K562 (cell line): Measurements from ENCODE around the gene GRIK1. TPM values are rescaled to one million over a fixed set of nuclear protein-coding genes. Genes with fewer than 3 reads are reported as not detected.

ENCODE experiments used
- BACH1 ChIP-seq: fragments of 200-800 bp; sonication (Bioruptor generic); IDR thresholded peaks from 2 replicates; pipeline ENCODE4 v1.6.1; 2016; ENCODE audit warnings: missing genetic modification characterization, missing compliant biosample characterization
- CUX1 ChIP-seq: fragments of 200-800 bp; sonication (Bioruptor generic); IDR thresholded peaks from 2 replicates; pipeline ENCODE4 v1.6.1; 2016; ENCODE audit warnings: missing genetic modification characterization, missing compliant biosample characterization
- FOXA1 ChIP-seq: fragments of 450-650 bp; IDR thresholded peaks from 2 replicates; pipeline ENCODE4 v1.6.1; 2016; ENCODE audit warnings: mild to moderate bottlenecking, borderline replicate concordance
- GABPA ChIP-seq: fragments of 200-800 bp; sonication (Bioruptor generic); conservative IDR thresholded peaks from 2 replicates; pipeline ENCODE4 v1.6.1; 2016; ENCODE audit warnings: low read depth, missing genetic modification characterization, missing compliant biosample characterization
- HDAC1 ChIP-seq, 2 experiments: fragments of 450-650 bp; IDR thresholded peaks; 2 replicates each; pipeline ENCODE4 v1.6.1; 2016 to 2017; ENCODE audit warnings: inconsistent platforms in 1 of 2, mild to moderate bottlenecking in 1 of 2, moderate library complexity in 1 of 2
- HMGN3 ChIP-seq: IDR thresholded peaks from 2 replicates; pipeline ENCODE4 v1.6.1; 2011; ENCODE audit warnings: borderline replicate concordance, low read depth, mild to moderate bottlenecking, mixed read lengths, low read length; ENCODE audit not compliant: insufficient read length; ENCODE audit errors: extremely low read depth
- KLF6 ChIP-seq: fragments of 250-450 bp; sonication (Bioruptor Pico); IDR thresholded peaks from 2 replicates; pipeline ENCODE4 v1.4.0; 2020; ENCODE audit warnings: mild to moderate bottlenecking, moderate library complexity, borderline replicate concordance
- L3MBTL2 ChIP-seq: fragments of 450-650 bp; IDR thresholded peaks from 2 replicates; pipeline ENCODE4 v1.6.1; 2016; ENCODE audit warnings: mild to moderate bottlenecking, moderate library complexity
- NFE2 ChIP-seq: IDR thresholded peaks from 2 replicates; pipeline ENCODE4 v1.6.1; 2014; ENCODE audit warnings: antibody characterized with exemption, low read depth
- NFRKB ChIP-seq: fragments of 450-650 bp; IDR thresholded peaks from 2 replicates; pipeline ENCODE4 v1.6.1; 2016; ENCODE audit warnings: low read depth
- POLR3A ChIP-seq: IDR thresholded peaks from 2 replicates; pipeline ENCODE4 v1.6.1; 2011; ENCODE audit warnings: borderline replicate concordance, mild to moderate bottlenecking, moderate library complexity; ENCODE audit not compliant: insufficient read length, insufficient read depth; ENCODE audit errors: extremely low read depth
- TAL1 ChIP-seq: fragments of 450-650 bp; IDR thresholded peaks from 2 replicates; pipeline ENCODE4 v1.6.1; 2016; ENCODE audit warnings: mild to moderate bottlenecking
- TCFL5 ChIP-seq: fragments of 250-450 bp; sonication (Bioruptor Pico); conservative IDR thresholded peaks from 2 replicates; pipeline ENCODE4 v1.6.1; 2021; ENCODE audit warnings: mild to moderate bottlenecking, moderate library complexity, matching md5 sums
- THRB ChIP-seq: fragments of 450-650 bp; formaldehyde crosslinking; conservative IDR thresholded peaks from 2 replicates; pipeline ENCODE4 v1.4.0; 2022; ENCODE audit warnings: mild to moderate bottlenecking, missing genetic modification characterization
- U2AF1 ChIP-seq: fragments of 200-400 bp; formaldehyde crosslinking; optimal IDR thresholded peaks from 2 replicates; pipeline ENCODE3; 2017; ENCODE audit warnings: mild to moderate bottlenecking, low read depth, low read length, moderate library complexity
- ZFP36 ChIP-seq: fragments of 150-350 bp; IDR thresholded peaks from 2 replicates; pipeline ENCODE4 v1.6.1; 2018; ENCODE audit warnings: low read length, low read depth; ENCODE audit not compliant: partially characterized antibody
- ZKSCAN8 ChIP-seq: fragments of 200-800 bp; sonication (Bioruptor generic); IDR thresholded peaks from 2 replicates; pipeline ENCODE4 v1.6.1; 2016; ENCODE audit warnings: missing genetic modification characterization, missing compliant biosample characterization
- ZNF146 ChIP-seq: IDR thresholded peaks from one replicate; pipeline ENCODE4 v1.6.1; 2018; ENCODE audit warnings: missing compliant biosample characterization; ENCODE audit not compliant: unreplicated experiment
- ZNF431 ChIP-seq: sonication (generic); formaldehyde crosslinking; IDR thresholded peaks from 2 replicates; pipeline ENCODE4 v1.8.0; 2022; ENCODE audit warnings: mild to moderate bottlenecking, missing genetic modification reagents
- ZNF707 ChIP-seq: fragments of 250-450 bp; sonication (Bioruptor Pico); conservative IDR thresholded peaks from 2 replicates; pipeline ENCODE4 v1.8.0; 2022; ENCODE audit warnings: inconsistent platforms, mild to moderate bottlenecking, moderate library complexity
- polyA plus RNA-seq, 8 experiments: library from polyadenylated mRNA; depleted of rRNA in 4 of 8; stranded (reverse) in 5 of 8; unstranded in 3 of 8; fragments of >200 nt; fragmentation: Nextera tagmentation in 2 of 8; fragmentation: Illumina TruSeq in 1 of 8; extraction: Ambion mirVana in 2 of 8; extraction: Trizol in 1 of 8; gene quantifications; 2 replicates each; pipeline versions ENCODE4 v1.2.1 to v1.2.3, GENCODE V29; 2011 to 2014; ENCODE audit warnings: inconsistent platforms in 1 of 8, missing spikeins in 1 of 8
- total RNA-seq, 7 experiments: library from RNA; depleted of rRNA in 6 of 7; stranded (reverse); fragments of >200 nt in 6 of 7; fragmentation: Illumina TruSeq in 2 of 7; extraction: Trizol in 2 of 7; gene quantifications; 2 replicates each; pipeline versions ENCODE4 v1.2.1 to v1.2.3, GENCODE V29; 2011 to 2021; ENCODE audit warnings: low replicate concordance in 1 of 7

GRIK1 gene
- total and polyA plus RNA-seq, 9 of the 15 experiments (the other 6 are each of a cell fraction or from before 2014, with no cell fraction given): 0.17 to 2.8 (median 0.53) TPM

GRCh38 chr21:29649406-29649814 is 290.4 kb downstream of the GRIK1 start (continued):
- TF ChIP-seq CUX1 (CRISPR knock-in tag): peak; percentile 2; the same call in 1 of the 2 replicates
- TF ChIP-seq TAL1: peak; percentile 92
- TF ChIP-seq POLR3A: no peak
- 0 out of 2 replicates have a peak, but pooled peaks have one; percentile 43 for TF ChIP-seq TCFL5 (CRISPR knock-in tag)
- TF ChIP-seq ZNF146 (CRISPR knock-in tag): no peak
- 0 out of 2 replicates have a peak, but pooled peaks have one; percentile 22 for TF ChIP-seq ZNF707 (CRISPR knock-in tag)
- peak; percentile 87 for TF ChIP-seq THRB (CRISPR knock-in tag)
- peak; percentile 90; the same call in 1 of the 2 replicates for TF ChIP-seq ZKSCAN8 (CRISPR knock-in tag)
- peak; percentile 10 for TF ChIP-seq ZFP36
- peak; percentile 73 for TF ChIP-seq BACH1 (tag)
- peak; percentile 73; the same call in 1 of the 2 replicates for TF ChIP-seq KLF6 (CRISPR knock-in tag)
- TF ChIP-seq NFE2: peak; percentile 34; the same call in 1 of the 2 replicates
- TF ChIP-seq ZNF431 (CRISPR knock-in tag): no peak
- TF ChIP-seq HDAC1 (IDR thresholded peaks at IDR 0.05): peak in 1 of 2 experiments; percentile 50; a peak in 2 of 4 replicates
- TF ChIP-seq GABPA (tag): peak; percentile 43; the same call in 1 of the 2 replicates
- peak; percentile 62 for TF ChIP-seq L3MBTL2
- TF ChIP-seq NFRKB: peak; percentile 97; the same call in 1 of the 2 replicates
- peak; percentile 89 for TF ChIP-seq HMGN3
- TF ChIP-seq FOXA1: no peak
- no peak for TF ChIP-seq U2AF1
